ENCODE measurements around the gene JAG1. TPM values are rescaled to one million over a fixed set of nuclear protein-coding genes. Genes with fewer than 3 reads are reported as not detected.

The JAG1 gene
- total RNA-seq, 4 donors from 2014 or later = 62.7 to 103 (median 82.0) TPM

GRCh38 chr20:10635476-10636208 is 38.2 kb downstream of the JAG1 start:
- TF ChIP-seq, protein P1, sequence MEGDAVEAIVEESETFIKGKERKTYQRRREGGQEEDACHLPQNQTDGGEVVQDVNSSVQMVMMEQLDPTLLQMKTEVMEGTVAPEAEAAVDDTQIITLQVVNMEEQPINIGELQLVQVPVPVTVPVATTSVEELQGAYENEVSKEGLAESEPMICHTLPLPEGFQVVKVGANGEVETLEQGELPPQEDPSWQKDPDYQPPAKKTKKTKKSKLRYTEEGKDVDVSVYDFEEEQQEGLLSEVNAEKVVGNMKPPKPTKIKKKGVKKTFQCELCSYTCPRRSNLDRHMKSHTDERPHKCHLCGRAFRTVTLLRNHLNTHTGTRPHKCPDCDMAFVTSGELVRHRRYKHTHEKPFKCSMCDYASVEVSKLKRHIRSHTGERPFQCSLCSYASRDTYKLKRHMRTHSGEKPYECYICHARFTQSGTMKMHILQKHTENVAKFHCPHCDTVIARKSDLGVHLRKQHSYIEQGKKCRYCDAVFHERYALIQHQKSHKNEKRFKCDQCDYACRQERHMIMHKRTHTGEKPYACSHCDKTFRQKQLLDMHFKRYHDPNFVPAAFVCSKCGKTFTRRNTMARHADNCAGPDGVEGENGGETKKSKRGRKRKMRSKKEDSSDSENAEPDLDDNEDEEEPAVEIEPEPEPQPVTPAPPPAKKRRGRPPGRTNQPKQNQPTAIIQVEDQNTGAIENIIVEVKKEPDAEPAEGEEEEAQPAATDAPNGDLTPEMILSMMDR (IDR thresholded peaks at IDR 0.05; ENCODE audit: low read depth) = no peak

GRCh38 chr20:10634683-10635411 is 39.0 kb downstream of the JAG1 start:
- TF ChIP-seq, protein P1 (IDR thresholded peaks at IDR 0.05; ENCODE audit: low read depth) = no peak

- TF ChIP-seq, protein P1 (IDR thresholded peaks at IDR 0.05; ENCODE audit: low read depth) = no peak
These were observed 39.6 kb downstream of the JAG1 start for GRCh38 chr20:10634211-10634610.

DNA sequence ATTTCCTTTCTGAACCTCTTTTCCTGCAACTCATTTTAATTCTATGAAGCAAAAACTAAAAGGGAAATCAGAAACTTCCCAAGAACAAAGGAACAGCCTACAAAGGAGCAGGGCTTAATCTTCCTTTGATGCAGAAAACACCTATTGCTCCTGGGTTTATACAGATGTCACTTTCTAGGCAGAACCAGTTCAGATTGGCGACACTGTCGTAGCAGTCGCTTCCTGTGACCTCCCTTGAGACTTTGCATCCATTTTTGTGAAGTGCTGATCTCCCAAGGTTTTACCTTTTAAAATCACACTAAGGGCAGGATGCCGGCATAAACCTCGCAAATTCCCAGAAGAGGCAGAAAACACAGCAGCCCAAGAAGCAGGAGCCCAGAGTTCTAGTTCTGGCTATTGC is 40.1 kb downstream of the JAG1 start:
- TF ChIP-seq, protein P1 (IDR thresholded peaks at IDR 0.05; ENCODE audit: low read depth) = no peak

- TF ChIP-seq, protein P1 (IDR thresholded peaks at IDR 0.05; ENCODE audit: low read depth) = no peak
These were observed 40.9 kb downstream of the JAG1 start for GRCh38 chr20:10632721-10633509.

GRCh38 chr20:10631126-10631525 is 42.7 kb downstream of the JAG1 start:
- TF ChIP-seq, protein P1 (IDR thresholded peaks at IDR 0.05; ENCODE audit: low read depth) = no peak
